ENCODE measurements around the gene EFCAB6. TPM values are rescaled to one million over a fixed set of nuclear protein-coding genes. Genes with fewer than 3 reads are reported as not detected.

Gene EFCAB6
- total and polyA plus RNA-seq, 2 of the 13 experiments (the other 11 are each of a cell fraction or from before 2014, with no cell fraction given) = not detected

GRCh38 chr22:43484227-43484626 is 327.9 kb downstream of the EFCAB6 start (continued):
- TF ChIP-seq PRDM15 (CRISPR knock-in tag; IDR thresholded peaks at IDR 0.05) (no peak), IKZF4 (CRISPR knock-in tag; IDR thresholded peaks at IDR 0.05; ENCODE audit: borderline replicate concordance, low read depth, not compliant biosample characterization) (no peak), GRHL1 (CRISPR knock-in tag; conservative IDR thresholded peaks at IDR 0.05) (no peak), SETDB1 (CRISPR knock-in tag; IDR thresholded peaks at IDR 0.05; ENCODE audit: borderline replicate concordance) (no peak), ZNF441 (CRISPR knock-in tag; IDR thresholded peaks at IDR 0.05; ENCODE audit: borderline replicate concordance) (no peak), ZNF263 (CRISPR knock-in tag; IDR thresholded peaks at IDR 0.05) (no peak), ZNF513 (CRISPR knock-in tag; conservative IDR thresholded peaks at IDR 0.05) (no peak), RAD51 (IDR thresholded peaks at IDR 0.05; ENCODE audit: borderline replicate concordance) (no peak), REST (IDR thresholded peaks at IDR 0.05; ENCODE audit: borderline replicate concordance in 1 of 2, low read depth in 1 of 2, low read length in 2 of 2) (no peak)

Data from HepG2 (cell line).